Measurements from ENCODE around the gene CA6. TPM values are rescaled to one million over a fixed set of nuclear protein-coding genes. Genes with fewer than 3 reads are reported as not detected.

The CA6 gene
- total RNA-seq, 3 donors from 2014 or later: 0.14 to 0.25 TPM; not detected in 1

DNA sequence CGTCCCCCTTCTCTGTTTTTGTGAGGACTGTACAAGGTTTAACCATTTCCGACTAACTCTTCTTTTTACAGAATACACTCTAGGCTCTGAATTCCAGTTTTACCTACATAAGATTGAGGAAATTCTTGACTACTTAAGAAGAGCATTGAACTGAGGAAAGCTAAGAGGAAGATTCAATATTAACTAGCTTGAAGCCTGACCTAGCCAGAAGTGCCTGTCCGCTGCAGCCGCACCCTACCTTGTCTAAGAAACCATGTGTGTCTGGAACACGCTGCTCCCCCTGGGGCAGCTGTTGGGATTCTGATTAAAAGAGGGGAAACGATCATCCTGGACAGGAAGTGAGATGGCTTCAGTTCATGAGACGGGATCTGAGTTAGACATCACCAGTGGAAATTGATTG is 28.9 kb downstream of the CA6 start:
- Mint-ChIP-seq H3K36me3 (ENCODE audit: insufficient read depth) (no peaks in the 10 kb centered on the region), H3K27me3 (ENCODE audit: low read depth) (no peaks in the 10 kb centered on the region), H3K4me1 (ENCODE audit: low read depth) (peaks cover 25% of the 10 kb centered on the region), H3K9me3 (no peaks in the 10 kb centered on the region), H3K4me3 (no peak overlapping the region)
- DNase-seq (no peak), ATAC-seq (no peak)

DNA sequence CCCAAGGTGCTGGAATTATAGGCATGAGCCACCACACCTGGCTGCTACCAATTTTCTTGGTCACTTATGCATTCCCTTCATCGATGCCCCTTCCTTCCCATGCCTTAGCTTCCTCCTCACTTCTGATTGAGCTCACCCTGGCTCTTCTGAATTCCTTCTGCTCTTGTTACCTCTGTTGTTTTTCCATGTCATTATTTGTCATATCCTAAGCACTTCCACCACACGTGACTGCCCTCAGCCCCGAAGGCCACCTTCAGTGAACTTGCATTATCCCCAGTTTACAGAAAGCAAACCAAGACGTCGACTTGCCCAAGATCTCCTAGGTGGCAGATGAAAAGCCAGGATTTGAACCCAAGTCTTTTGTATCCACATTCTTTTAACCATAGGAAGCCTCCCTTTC is 30.7 kb downstream of the CA6 start:
- H3K36me3 Mint-ChIP-seq (ENCODE audit: insufficient read depth): no peaks in the 10 kb centered on the region
- DNase-seq: no peak
- no peaks in the 10 kb centered on the region for H3K9me3 Mint-ChIP-seq
- H3K4me1 Mint-ChIP-seq (ENCODE audit: low read depth): peaks cover 13% of the 10 kb centered on the region
- no peak overlapping the region for H3K4me3 Mint-ChIP-seq
- no peak for ATAC-seq
- H3K27me3 Mint-ChIP-seq (ENCODE audit: low read depth): no peaks in the 10 kb centered on the region

DNA sequence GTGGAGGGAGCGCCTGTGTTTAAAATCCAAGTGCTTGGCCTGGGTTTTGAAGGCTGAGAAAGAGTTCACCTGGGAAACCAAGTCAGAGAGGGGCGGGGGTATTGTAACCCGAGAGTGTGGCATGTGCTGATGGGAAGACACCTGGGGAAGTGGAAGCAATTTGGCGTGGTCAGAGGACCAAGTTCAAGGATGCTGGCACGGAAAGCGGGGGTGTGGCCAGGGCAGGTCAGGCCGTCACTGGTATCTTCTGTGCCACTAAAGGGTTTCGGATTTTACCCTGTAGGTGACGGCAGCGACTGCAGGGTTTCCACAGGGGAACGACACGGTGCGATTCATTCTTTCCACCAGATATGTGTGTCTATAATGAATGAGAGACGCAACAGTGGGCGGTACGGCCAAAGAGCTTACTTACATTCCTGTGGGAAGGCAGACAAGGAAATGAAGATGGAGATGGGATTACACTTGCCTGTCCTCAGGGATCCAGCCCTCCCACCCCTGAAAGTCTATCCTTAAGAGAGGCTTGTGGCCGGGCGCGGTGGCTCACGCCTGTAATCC is 31.3 kb downstream of the CA6 start:
- no peak for ATAC-seq
- H3K9me3 Mint-ChIP-seq: no peaks in the 10 kb centered on the region
- H3K4me3 Mint-ChIP-seq: no peak overlapping the region
- no peaks in the 10 kb centered on the region for H3K36me3 Mint-ChIP-seq (ENCODE audit: insufficient read depth)
- DNase-seq: no peak
- no peaks in the 10 kb centered on the region for H3K27me3 Mint-ChIP-seq (ENCODE audit: low read depth)
- H3K4me1 Mint-ChIP-seq (ENCODE audit: low read depth): peaks cover 7% of the 10 kb centered on the region

DNA sequence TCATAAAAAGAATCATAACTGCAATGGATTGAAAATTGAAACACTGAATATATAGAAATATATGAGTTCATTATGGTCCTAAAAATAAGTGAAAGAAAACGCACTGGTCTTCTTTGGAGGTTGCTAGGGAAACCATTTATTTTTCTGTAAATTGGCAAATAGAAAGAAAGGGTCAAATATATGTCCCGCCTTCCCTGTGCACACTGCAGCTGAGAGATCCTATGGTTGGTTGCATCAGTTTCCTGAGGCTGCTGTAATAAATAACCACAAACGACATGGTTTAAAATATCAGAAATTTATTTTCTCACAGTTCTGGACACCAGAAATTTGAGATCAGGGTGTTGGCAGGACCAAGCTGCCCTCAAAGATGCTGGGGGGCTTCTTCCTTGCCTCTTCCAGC is 35.0 kb downstream of the CA6 start:
- Mint-ChIP-seq H3K27me3 (ENCODE audit: low read depth) (no peaks in the 10 kb centered on the region), H3K4me3 (no peak overlapping the region), H3K9me3 (no peaks in the 10 kb centered on the region), H3K4me1 (ENCODE audit: low read depth) (peaks cover 13% of the 10 kb centered on the region), H3K36me3 (ENCODE audit: insufficient read depth) (no peaks in the 10 kb centered on the region)
- no peak for ATAC-seq
- no peak for DNase-seq

DNA sequence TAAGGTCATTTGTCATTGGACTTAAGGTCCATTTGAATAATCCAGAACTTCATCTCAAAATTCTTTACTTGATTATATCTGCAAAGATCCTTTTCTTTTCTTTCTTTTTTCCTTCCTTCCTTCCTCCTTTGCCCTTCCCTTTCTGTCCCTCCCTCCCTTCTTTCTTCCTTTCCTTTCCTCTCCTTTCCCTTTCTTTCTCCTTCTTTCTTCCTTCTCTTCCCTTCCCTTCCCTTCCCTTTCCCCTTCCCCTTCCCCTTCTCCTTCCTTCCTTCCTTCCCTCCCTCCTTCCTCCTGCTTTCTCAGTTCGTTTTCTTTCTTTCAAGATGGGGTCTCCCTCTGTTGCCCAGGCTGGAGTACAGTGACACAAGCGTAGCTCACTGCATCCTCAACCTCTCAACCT is 35.5 kb downstream of the CA6 start:
- no peaks in the 10 kb centered on the region for H3K36me3 Mint-ChIP-seq (ENCODE audit: insufficient read depth)
- no peak for ATAC-seq
- no peaks in the 10 kb centered on the region for H3K9me3 Mint-ChIP-seq
- no peak overlapping the region for H3K4me3 Mint-ChIP-seq
- H3K4me1 Mint-ChIP-seq (ENCODE audit: low read depth): peaks cover 13% of the 10 kb centered on the region
- no peak for DNase-seq
- no peaks in the 10 kb centered on the region for H3K27me3 Mint-ChIP-seq (ENCODE audit: low read depth)

DNA sequence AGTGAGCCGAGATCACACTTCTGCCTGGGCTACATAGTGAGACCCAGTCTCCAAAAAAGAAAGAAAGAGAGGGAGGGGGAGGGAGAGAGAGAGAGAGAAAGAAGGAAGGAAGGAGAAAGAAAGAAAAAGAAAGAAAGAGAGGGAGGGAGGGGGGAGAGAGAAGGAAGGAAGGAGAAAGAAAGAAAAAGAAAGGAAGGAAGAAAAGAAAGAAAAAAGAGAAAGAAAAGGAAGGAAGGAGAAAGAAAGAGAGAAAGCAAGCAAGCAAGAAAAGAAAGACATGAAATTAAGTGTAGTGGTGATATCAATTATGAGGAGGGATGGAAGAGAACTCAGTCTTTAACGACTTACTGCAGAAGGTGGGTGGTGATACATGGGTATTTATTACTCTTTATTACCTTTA is 38.5 kb downstream of the CA6 start:
- ATAC-seq: no peak
- Mint-ChIP-seq H3K4me3 (no peak overlapping the region), H3K36me3 (ENCODE audit: insufficient read depth) (no peaks in the 10 kb centered on the region), H3K4me1 (ENCODE audit: low read depth) (peaks cover 28% of the 10 kb centered on the region), H3K27me3 (ENCODE audit: low read depth) (no peaks in the 10 kb centered on the region), H3K9me3 (no peaks in the 10 kb centered on the region)
- DNase-seq: no peak

DNA sequence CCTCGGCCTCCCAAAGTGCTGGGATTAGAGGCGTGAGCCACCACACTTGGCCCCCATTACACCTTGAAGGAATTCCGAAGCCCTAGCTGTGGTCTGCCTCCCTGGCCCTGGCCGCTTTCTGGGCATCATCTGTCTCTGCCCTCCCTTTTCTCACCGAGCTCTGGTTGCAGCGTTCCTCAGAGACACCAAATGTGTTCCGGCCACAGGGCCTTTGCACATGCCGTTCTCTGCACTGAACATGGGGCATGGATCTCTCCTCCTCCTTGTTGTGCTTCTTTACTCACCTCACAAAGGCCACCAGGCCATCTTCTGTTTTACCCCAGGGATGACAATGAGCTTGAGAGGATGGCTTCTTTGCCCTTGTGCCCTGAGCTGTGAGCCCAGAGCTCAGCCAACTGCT is 39.3 kb downstream of the CA6 start:
- Mint-ChIP-seq H3K4me1 (ENCODE audit: low read depth) (peaks cover 28% of the 10 kb centered on the region), H3K27me3 (ENCODE audit: low read depth) (no peaks in the 10 kb centered on the region), H3K36me3 (ENCODE audit: insufficient read depth) (no peaks in the 10 kb centered on the region), H3K9me3 (no peaks in the 10 kb centered on the region), H3K4me3 (no peak overlapping the region)
- ATAC-seq: no peak
- no peak for DNase-seq

DNA sequence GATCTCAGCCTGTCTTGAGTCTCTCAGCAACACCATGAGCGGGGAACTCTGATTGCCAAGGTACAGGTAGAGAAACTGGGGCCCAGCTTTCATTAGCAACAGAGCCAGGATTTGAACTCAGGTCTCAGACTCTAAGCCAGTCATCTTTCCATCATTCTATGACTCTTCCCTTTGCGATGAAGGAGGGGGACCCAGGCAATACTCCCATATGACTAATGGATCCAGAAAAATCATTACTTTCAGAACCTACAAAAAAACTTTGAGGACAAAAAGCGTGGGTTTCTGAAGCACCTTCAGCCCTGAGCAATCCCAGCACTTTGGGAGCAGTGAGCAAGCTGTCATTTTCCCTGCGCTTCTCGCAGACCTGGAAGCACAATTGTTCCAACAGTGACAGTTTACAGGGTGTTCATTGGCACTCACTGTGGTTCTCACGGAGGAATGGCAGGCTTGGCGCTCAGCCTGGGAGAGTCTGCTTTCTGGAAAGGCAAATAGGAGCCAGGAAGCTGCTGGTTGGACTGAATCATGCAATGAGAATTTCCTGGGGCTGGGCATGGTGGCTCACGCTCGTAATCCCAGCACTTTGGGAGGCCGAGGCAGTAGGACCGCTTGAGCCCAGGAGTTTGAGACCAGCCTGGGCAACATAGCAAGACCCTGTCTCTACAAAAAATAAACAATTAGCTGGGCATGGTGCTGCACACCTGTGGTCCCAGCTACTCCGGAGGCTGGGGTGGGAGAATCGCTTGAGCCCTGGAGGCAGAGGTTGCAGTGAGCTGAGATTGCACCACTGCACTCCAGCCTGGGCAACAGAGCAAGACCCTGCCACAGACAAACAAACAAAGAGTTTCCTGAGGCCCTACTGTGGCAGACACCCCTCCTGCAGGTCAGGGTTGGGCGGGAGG is 40.5 kb downstream of the CA6 start:
- H3K4me1 Mint-ChIP-seq (ENCODE audit: low read depth): peaks cover 28% of the 10 kb centered on the region
- H3K27me3 Mint-ChIP-seq (ENCODE audit: low read depth): no peaks in the 10 kb centered on the region
- H3K36me3 Mint-ChIP-seq (ENCODE audit: insufficient read depth): no peaks in the 10 kb centered on the region
- no peaks in the 10 kb centered on the region for H3K9me3 Mint-ChIP-seq
- DNase-seq (no peak), ATAC-seq (no peak)
- no peak overlapping the region for H3K4me3 Mint-ChIP-seq

DNA sequence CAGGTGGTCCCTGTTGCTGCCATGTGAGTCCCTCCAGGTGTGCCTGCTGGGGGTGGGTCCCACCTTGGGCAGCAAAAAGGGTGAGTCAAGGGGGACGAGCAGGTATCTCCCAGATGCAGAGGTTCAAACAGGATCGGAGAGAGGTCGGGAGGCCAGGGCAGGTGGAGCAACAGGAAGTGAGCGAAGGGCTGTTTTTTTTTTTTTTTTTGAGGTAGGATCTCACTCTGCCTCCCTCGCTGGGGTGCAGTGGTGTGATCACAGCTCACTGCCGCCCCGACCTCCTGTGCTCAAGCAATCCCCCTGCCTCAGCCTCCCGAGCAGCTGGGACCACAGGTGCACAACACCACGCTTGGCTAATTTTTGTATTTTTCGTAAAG is 41.1 kb downstream of the CA6 start:
- ATAC-seq (no peak), DNase-seq (no peak)
- Mint-ChIP-seq H3K4me1 (ENCODE audit: low read depth) (peaks cover 28% of the 10 kb centered on the region), H3K27me3 (ENCODE audit: low read depth) (no peaks in the 10 kb centered on the region), H3K4me3 (no peak overlapping the region), H3K9me3 (no peaks in the 10 kb centered on the region), H3K36me3 (ENCODE audit: insufficient read depth) (no peaks in the 10 kb centered on the region)

DNA sequence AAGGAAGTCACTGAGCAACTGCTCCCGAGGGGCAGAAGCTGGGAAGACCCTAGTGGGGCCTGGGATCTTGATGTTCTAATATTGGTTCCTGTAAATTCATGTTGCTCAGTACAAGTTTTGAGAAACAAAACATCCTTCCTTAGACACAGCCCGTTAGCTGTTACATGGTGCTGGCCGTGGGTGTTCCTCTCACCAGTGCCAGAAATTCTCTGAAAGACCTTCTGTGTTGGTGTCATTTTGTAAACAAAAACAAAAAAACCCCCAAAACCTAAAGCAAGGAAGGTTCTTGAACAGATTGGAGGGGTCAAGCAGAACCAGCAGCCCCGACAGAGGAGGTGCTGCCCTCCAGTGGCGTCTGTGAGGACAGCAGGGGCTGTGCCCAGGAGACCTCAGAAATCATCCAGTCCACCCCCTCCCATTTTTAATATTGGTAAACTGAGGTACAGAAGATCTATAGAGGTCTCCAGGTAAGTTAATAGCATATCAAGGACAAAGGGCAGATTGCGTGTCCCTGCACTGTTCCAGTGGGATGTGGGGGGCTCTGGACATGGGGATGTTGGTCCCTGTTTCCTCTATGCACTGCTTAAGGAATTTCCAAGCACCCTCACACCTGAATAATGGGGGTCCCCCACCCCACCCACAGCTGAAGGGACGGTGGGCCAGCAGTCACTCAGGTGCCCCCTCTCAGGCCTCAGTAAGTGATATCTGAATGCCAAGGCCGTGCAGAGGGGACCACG is 42.4 kb downstream of the CA6 start:
- Mint-ChIP-seq H3K4me1 (ENCODE audit: low read depth) (peaks cover 28% of the 10 kb centered on the region), H3K27me3 (ENCODE audit: low read depth) (no peaks in the 10 kb centered on the region), H3K4me3 (peak overlapping the region; percentile 35), H3K9me3 (no peaks in the 10 kb centered on the region), H3K36me3 (ENCODE audit: insufficient read depth) (no peaks in the 10 kb centered on the region)
- peak; percentile 64 for DNase-seq
- peak; percentile 76 to 80 for ATAC-seq

DNA sequence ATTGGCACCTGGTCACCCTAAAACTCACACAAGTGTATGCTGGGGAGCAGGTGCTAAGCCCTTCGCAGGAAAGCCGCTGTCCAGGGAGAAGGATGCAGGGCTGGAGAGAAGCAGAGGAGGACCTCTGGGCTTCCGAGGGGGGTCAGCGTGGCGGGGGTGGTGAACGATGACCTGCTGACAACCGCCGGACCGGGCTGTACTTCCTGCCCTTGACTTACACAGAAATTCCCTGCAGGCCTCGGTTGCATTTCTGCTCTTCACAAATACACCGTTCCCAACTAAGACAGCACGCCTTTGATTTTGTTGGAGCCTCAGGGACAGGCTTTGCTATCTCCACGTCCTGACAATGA is 42.9 kb downstream of the CA6 start:
- ATAC-seq (no peak), DNase-seq (no peak)
- no peaks in the 10 kb centered on the region for H3K27me3 Mint-ChIP-seq (ENCODE audit: low read depth)
- peaks cover 24% of the 10 kb centered on the region for H3K4me1 Mint-ChIP-seq (ENCODE audit: low read depth)
- no peaks in the 10 kb centered on the region for H3K36me3 Mint-ChIP-seq (ENCODE audit: insufficient read depth)
- H3K4me3 Mint-ChIP-seq: no peak overlapping the region
- H3K9me3 Mint-ChIP-seq: no peaks in the 10 kb centered on the region

DNA sequence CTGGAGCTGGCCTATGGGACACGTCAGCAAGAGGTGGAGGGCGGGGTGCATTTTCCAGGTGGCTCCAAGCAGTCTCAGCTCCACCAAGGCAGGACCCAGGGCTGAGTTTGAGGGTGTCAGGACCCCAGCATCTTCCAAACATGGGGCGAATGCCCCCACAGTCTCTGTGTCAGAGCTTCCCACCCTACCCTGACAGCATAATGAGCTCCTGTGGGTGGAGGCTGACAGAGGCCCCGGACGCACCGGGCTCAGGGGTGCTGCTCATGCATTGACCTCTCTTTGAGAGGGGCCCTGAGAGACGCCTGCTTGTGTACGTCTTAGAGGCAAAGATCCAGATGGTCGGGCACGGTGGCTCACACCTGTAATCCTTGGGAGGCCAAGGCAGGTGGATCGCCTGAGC is 43.4 kb downstream of the CA6 start:
- H3K9me3 Mint-ChIP-seq: no peaks in the 10 kb centered on the region
- H3K36me3 Mint-ChIP-seq (ENCODE audit: insufficient read depth): no peaks in the 10 kb centered on the region
- H3K27me3 Mint-ChIP-seq (ENCODE audit: low read depth): no peaks in the 10 kb centered on the region
- DNase-seq (no peak), ATAC-seq (no peak)
- H3K4me3 Mint-ChIP-seq: no peak overlapping the region
- peaks cover 20% of the 10 kb centered on the region for H3K4me1 Mint-ChIP-seq (ENCODE audit: low read depth)

DNA sequence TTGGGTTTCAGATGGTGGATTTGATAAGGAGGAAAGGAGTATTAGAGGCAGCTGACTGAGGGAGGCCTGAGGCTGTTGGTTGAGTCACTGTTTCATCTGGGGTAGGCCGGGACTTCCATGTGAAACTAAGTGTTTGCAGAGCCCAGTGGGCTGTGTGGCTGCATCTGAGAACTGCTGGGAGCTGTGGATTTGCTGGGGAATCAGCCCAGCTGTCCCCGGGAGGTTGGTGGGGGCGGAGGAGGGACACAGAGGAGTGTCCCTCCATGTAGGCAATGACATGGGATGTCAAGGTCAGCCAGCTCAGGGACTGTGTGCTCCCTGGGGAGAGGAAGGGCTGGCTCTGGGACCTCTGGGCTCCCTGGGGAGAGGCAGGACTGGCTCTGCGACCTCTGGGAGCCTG is 44.2 kb downstream of the CA6 start:
- H3K36me3 Mint-ChIP-seq (ENCODE audit: insufficient read depth): no peaks in the 10 kb centered on the region
- DNase-seq (no peak), ATAC-seq (no peak)
- H3K9me3 Mint-ChIP-seq: no peaks in the 10 kb centered on the region
- peaks cover 18% of the 10 kb centered on the region for H3K4me1 Mint-ChIP-seq (ENCODE audit: low read depth)
- no peak overlapping the region for H3K4me3 Mint-ChIP-seq
- H3K27me3 Mint-ChIP-seq (ENCODE audit: low read depth): no peaks in the 10 kb centered on the region

DNA sequence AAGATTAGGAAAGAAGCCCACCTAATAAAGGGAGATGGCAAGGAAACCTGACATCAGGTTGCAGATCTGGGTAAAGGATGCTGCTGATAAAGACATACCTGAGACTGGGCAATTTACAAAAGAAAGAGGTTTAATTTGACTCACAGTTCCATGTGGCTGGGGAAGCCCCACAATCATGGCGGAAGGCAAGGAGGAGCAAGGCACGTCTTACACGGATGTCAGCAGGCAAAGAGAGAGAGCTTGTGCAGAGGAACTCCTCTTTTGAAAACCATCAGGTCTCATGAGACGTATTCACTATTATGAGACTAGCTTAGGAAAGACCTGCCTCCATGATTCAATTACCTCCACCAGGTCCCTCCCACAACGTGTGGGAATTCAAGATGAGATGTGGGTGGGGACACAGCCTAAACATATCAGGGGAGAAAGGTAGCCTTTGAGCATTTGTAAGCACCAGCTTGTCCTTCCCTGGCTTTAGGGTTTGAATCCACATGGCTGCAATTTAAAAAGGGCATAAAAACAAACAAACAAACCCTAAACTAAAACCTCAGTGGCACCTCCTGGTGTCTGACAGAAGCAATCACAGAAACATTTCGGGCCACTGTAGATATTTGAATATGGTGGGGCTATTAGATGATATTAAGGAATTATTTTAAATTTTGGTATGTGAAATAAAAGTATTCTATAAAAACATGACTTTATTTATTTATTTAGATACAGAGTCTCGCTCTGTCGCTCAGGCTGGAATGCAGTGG is 47.4 kb downstream of the CA6 start:
- Mint-ChIP-seq H3K9me3 (no peaks in the 10 kb centered on the region), H3K27me3 (ENCODE audit: low read depth) (no peaks in the 10 kb centered on the region), H3K4me1 (ENCODE audit: low read depth) (peaks cover under 1% of the 10 kb centered on the region), H3K4me3 (no peak overlapping the region), H3K36me3 (ENCODE audit: insufficient read depth) (no peaks in the 10 kb centered on the region)
- DNase-seq (no peak), ATAC-seq (no peak)
